Lower lobe of right lung (tissue), 2 donors: ENCODE data around the gene CHST10. TPM values are rescaled to one million over a fixed set of nuclear protein-coding genes. Genes with fewer than 3 reads are reported as not detected.

Source experiments
- ATAC-seq, 2 donors: fragments of 200-7000 bp; cut with Tn5 transposase; one replicate each; pipeline ENCODE4 v1.9.1; 2020 to 2022; ENCODE audit warnings: mild to moderate bottlenecking in 2 of 2, moderate library complexity in 2 of 2
- DNase-seq: peaks from one replicate; pipeline ENCODE4 v3.0.0-alpha.2; 2020
- H3K27ac ChIP-seq: fragments of 200-600 bp; one replicate; pipeline ENCODE4 v1.8.0; 2022
- H3K27me3 ChIP-seq: fragments of 200-600 bp; one replicate; pipeline ENCODE4 v1.8.0; 2022; ENCODE audit warnings: low read depth
- H3K36me3 ChIP-seq: fragments of 200-600 bp; one replicate; pipeline ENCODE4 v1.8.0; 2022; ENCODE audit warnings: mild to moderate bottlenecking
- H3K4me1 ChIP-seq: fragments of 200-600 bp; one replicate; pipeline ENCODE4 v1.8.0; 2022
- H3K4me3 ChIP-seq: fragments of 200-600 bp; one replicate; pipeline ENCODE4 v1.8.0; 2022; ENCODE audit warnings: mild to moderate bottlenecking
- H3K9me3 ChIP-seq: fragments of 200-600 bp; one replicate; pipeline ENCODE4 v1.8.0; 2022
- CTCF ChIP-seq: fragments of 200-600 bp; IDR thresholded peaks from one replicate; pipeline ENCODE4 v1.8.0; 2022; ENCODE audit warnings: antibody characterized with exemption, mild to moderate bottlenecking
- intact Hi-C: fragments of 100-400 bp; cut with DNase I; formaldehyde crosslinking; loops from one replicate; pipeline ENCODE4 v1.11.0; 2022
- total RNA-seq: library from RNA; stranded (reverse); fragmentation: NEBNext Ultra II Directional; extraction: Animal tissue kit (Norgen Biotek cat#: 25700); gene quantifications from one replicate; pipeline ENCODE4 v1.2.1, GENCODE V29; 2021
- donor health status: DM: no; HTN: yes; CAD: no; lungs with severe emphysema.

The CHST10 gene
- total RNA-seq, 1 donor from 2014 or later: 7.6 TPM

- Histone ChIP-seq H3K27ac (no peak overlapping the region), H3K4me3 (no peak overlapping the region), H3K9me3 (no peaks in the 10 kb centered on the region), H3K27me3 (no peaks in the 10 kb centered on the region), H3K4me1 (no peaks in the 10 kb centered on the region), H3K36me3 (peaks cover 22% of the 10 kb centered on the region)
- no peak for TF ChIP-seq CTCF
- intact Hi-C loops: no loop called here
- no peak for DNase-seq
- no peak for ATAC-seq
Measured at GRCh38 chr2:100388703-100389102, 28.8 kb downstream of the CHST10 start.

GRCh38 chr2:100383954-100384353 is 33.5 kb downstream of the CHST10 start:
- Histone ChIP-seq H3K4me1 (peaks cover 5% of the 10 kb centered on the region), H3K27me3 (no peaks in the 10 kb centered on the region), H3K36me3 (no peaks in the 10 kb centered on the region), H3K4me3 (no peak overlapping the region), H3K27ac (no peak overlapping the region), H3K9me3 (no peaks in the 10 kb centered on the region)
- no peak for TF ChIP-seq CTCF
- intact Hi-C loops: loop anchor here (5.0 kb wide), 1 partner anchor 122 kb away; no protein-coding TSS in a partner anchor
- ATAC-seq: peak; percentile 60 to 78
- DNase-seq: no peak

GRCh38 chr2:100383306-100383705 is 34.2 kb downstream of the CHST10 start:
- Histone ChIP-seq H3K4me3 (no peak overlapping the region), H3K36me3 (no peaks in the 10 kb centered on the region), H3K4me1 (peaks cover 5% of the 10 kb centered on the region), H3K27ac (no peak overlapping the region), H3K27me3 (no peaks in the 10 kb centered on the region), H3K9me3 (no peaks in the 10 kb centered on the region)
- intact Hi-C loops: loop anchor here (5.0 kb wide), 1 partner anchor 121 kb away; no protein-coding TSS in a partner anchor
- DNase-seq: no peak
- ATAC-seq: peak in 1 of 2 donors; percentile 13
- TF ChIP-seq CTCF: no peak

- Histone ChIP-seq H3K27ac (no peak overlapping the region), H3K4me1 (peaks cover 5% of the 10 kb centered on the region), H3K4me3 (no peak overlapping the region), H3K36me3 (no peaks in the 10 kb centered on the region), H3K9me3 (no peaks in the 10 kb centered on the region), H3K27me3 (no peaks in the 10 kb centered on the region)
- TF ChIP-seq CTCF: peak; percentile 89
- peak; percentile 81 to 87 for ATAC-seq
- intact Hi-C loops: loop anchor here (5.0 kb wide), 1 partner anchor 119 kb away; no protein-coding TSS in a partner anchor
- peak; percentile 73 for DNase-seq
Measured at GRCh38 chr2:100381240-100381639, 36.2 kb downstream of the CHST10 start.

GRCh38 chr2:100380681-100381080 is 36.8 kb downstream of the CHST10 start:
- intact Hi-C loops: loop anchor here (5.0 kb wide), 1 partner anchor 118 kb away; no protein-coding TSS in a partner anchor
- no peaks in the 10 kb centered on the region for H3K27me3 ChIP-seq
- no peaks in the 10 kb centered on the region for H3K36me3 ChIP-seq
- DNase-seq (no peak), ATAC-seq (no peak)
- no peak for TF ChIP-seq CTCF
- H3K4me1 ChIP-seq: peaks cover 5% of the 10 kb centered on the region
- H3K27ac ChIP-seq: no peak overlapping the region
- no peaks in the 10 kb centered on the region for H3K9me3 ChIP-seq
- no peak overlapping the region for H3K4me3 ChIP-seq

- no peaks in the 10 kb centered on the region for H3K27me3 ChIP-seq
- H3K4me3 ChIP-seq: no peak overlapping the region
- H3K27ac ChIP-seq: no peak overlapping the region
- H3K9me3 ChIP-seq: peaks cover 3% of the 10 kb centered on the region
- intact Hi-C loops: no loop called here
- DNase-seq (no peak), ATAC-seq (no peak)
- H3K36me3 ChIP-seq: no peaks in the 10 kb centered on the region
- no peak for TF ChIP-seq CTCF
- H3K4me1 ChIP-seq: peaks cover 5% of the 10 kb centered on the region
Measured at GRCh38 chr2:100376836-100377235, 40.6 kb downstream of the CHST10 start.
